Left lung (tissue), 10 donors: Measurements from ENCODE around the gene RTBDN. TPM values are rescaled to one million over a fixed set of nuclear protein-coding genes. Genes with fewer than 3 reads are reported as not detected.

Experiments used
- ATAC-seq: fragments of 200-7000 bp; cut with Tn5 transposase; one replicate; pipeline ENCODE4 v1.9.1; 2020; ENCODE audit warnings: moderate library complexity
- DNase-seq, 4 donors: peaks; one replicate each; pipeline ENCODE4 v3.0.0-alpha.2; 2013 to 2020
- H3K27ac ChIP-seq, 2 donors: fragments of 200-600 bp; sonication (generic) in 1 of 2; one replicate each; pipeline versions ENCODE4 v1.5.0 to v1.8.0; 2020 to 2021
- H3K27me3 ChIP-seq, 2 donors: fragments of 200-600 bp; sonication (generic) in 1 of 2; one replicate each; pipeline versions ENCODE4 v1.5.0 to v1.8.0; 2020 to 2021
- H3K36me3 ChIP-seq, 2 donors: fragments of 200-600 bp; sonication (generic) in 1 of 2; one replicate each; pipeline versions ENCODE4 v1.5.0 to v1.8.0; 2020 to 2021
- H3K4me1 ChIP-seq, 2 donors: fragments of 200-600 bp; one replicate each; pipeline ENCODE4 v1.8.0; 2021
- H3K4me3 ChIP-seq, 2 donors: fragments of 200-600 bp; sonication (generic) in 1 of 2; one replicate each; pipeline versions ENCODE4 v1.5.0 to v1.8.0; 2020 to 2021; ENCODE audit warnings: mild to moderate bottlenecking in 1 of 2
- H3K9me3 ChIP-seq, 2 donors: fragments of 200-600 bp; sonication (generic) in 1 of 2; one replicate each; pipeline versions ENCODE4 v1.5.0 to v1.8.0; 2020 to 2021
- CTCF ChIP-seq, 2 donors: fragments of 200-600 bp; sonication (generic) in 1 of 2; IDR thresholded peaks; one replicate each; pipeline versions ENCODE4 v1.5.0 to v1.8.0; 2021; ENCODE audit warnings: antibody characterized with exemption in 2 of 2
- intact Hi-C, 2 donors: fragments of 100-400 bp; cut with DNase I; formaldehyde crosslinking; loops; one replicate each; pipeline versions ENCODE4 v1.11.2 to v1.14.2; 2022
- polyA plus RNA-seq, 6 donors: library from polyadenylated mRNA; unstranded; fragments of 120-200 nt; gene quantifications; one replicate each; pipeline ENCODE4 v1.2.1, GENCODE V29; 2013; ENCODE audit not compliant: insufficient read length in 6 of 6
- total RNA-seq, 2 donors: library from RNA; stranded (reverse); fragmentation: NEBNext Ultra II Directional; extraction: Animal tissue kit (Norgen Biotek cat#: 25700); gene quantifications; one replicate each; pipeline ENCODE4 v1.2.1, GENCODE V29; 2021
- donor health status: DM: no; HTN: yes; CAD: no.
- donor health status: DM: no; HTN: no; CAD: no.

Gene RTBDN
- total and polyA plus RNA-seq, 8 donors: 0.17 to 0.21 (median 0.20) TPM; not detected in 5

GRCh38 chr19:12787458-12787857 is 46.9 kb downstream of the RTBDN start:
- intact Hi-C loops: no loop called here
- no peaks in the 10 kb centered on the region for H3K9me3 ChIP-seq
- H3K4me1 ChIP-seq: peaks cover 70 to 78% of the 10 kb centered on the region in 2 donors
- DNase-seq (no peak), ATAC-seq (no peak)
- peak overlapping the region; percentile 99 to 100 for H3K27ac ChIP-seq
- H3K36me3 ChIP-seq: peaks cover 0 to 2% of the 10 kb centered on the region in 2 donors
- TF ChIP-seq CTCF (IDR thresholded peaks at IDR 0.05): no peak
- no peaks in the 10 kb centered on the region for H3K27me3 ChIP-seq
- no peak overlapping the region for H3K4me3 ChIP-seq

GRCh38 chr19:12786952-12787351 is 47.4 kb downstream of the RTBDN start:
- no peak for DNase-seq
- no peaks in the 10 kb centered on the region for H3K9me3 ChIP-seq
- peaks cover 70 to 83% of the 10 kb centered on the region in 2 donors for H3K4me1 ChIP-seq
- intact Hi-C loops: no loop called here
- no peak for TF ChIP-seq CTCF (IDR thresholded peaks at IDR 0.05)
- H3K27me3 ChIP-seq: no peaks in the 10 kb centered on the region
- no peaks in the 10 kb centered on the region for H3K36me3 ChIP-seq
- no peak overlapping the region for H3K4me3 ChIP-seq
- H3K27ac ChIP-seq: peak overlapping the region; percentile 99 to 100
- no peak for ATAC-seq

- Histone ChIP-seq H3K4me1 (peaks cover 70 to 89% of the 10 kb centered on the region in 2 donors), H3K4me3 (peak overlapping the region in 1 of 2 donors; percentile 1), H3K27ac (peak overlapping the region; percentile 99 to 100), H3K36me3 (no peaks in the 10 kb centered on the region), H3K27me3 (no peaks in the 10 kb centered on the region), H3K9me3 (no peaks in the 10 kb centered on the region)
- ATAC-seq: peak; percentile 15
- intact Hi-C loops: no loop called here
- no peak for TF ChIP-seq CTCF (IDR thresholded peaks at IDR 0.05)
- DNase-seq: peak in 3 of 4 donors; percentile 75 to 94 (median 88)
These were observed 48.1 kb downstream of the RTBDN start for GRCh38 chr19:12786141-12786870.

GRCh38 chr19:12785431-12786031 is 48.8 kb downstream of the RTBDN start:
- peaks cover 64 to 92% of the 10 kb centered on the region in 2 donors for H3K4me1 ChIP-seq
- peak overlapping the region; percentile 99 to 100 for H3K27ac ChIP-seq
- no peaks in the 10 kb centered on the region for H3K36me3 ChIP-seq
- TF ChIP-seq CTCF (IDR thresholded peaks at IDR 0.05): no peak
- intact Hi-C loops: no loop called here
- H3K4me3 ChIP-seq: peak overlapping the region in 1 of 2 donors; percentile 1
- no peaks in the 10 kb centered on the region for H3K9me3 ChIP-seq
- ATAC-seq (no peak), DNase-seq (peak in 2 of 4 donors; percentile 19 to 74)
- H3K27me3 ChIP-seq: no peaks in the 10 kb centered on the region

- Histone ChIP-seq H3K9me3 (no peaks in the 10 kb centered on the region), H3K27ac (peak overlapping the region; percentile 99 to 100), H3K4me1 (peaks cover 61 to 92% of the 10 kb centered on the region in 2 donors), H3K27me3 (no peaks in the 10 kb centered on the region), H3K4me3 (peak overlapping the region in 1 of 2 donors; percentile 1), H3K36me3 (no peaks in the 10 kb centered on the region)
- TF ChIP-seq CTCF (IDR thresholded peaks at IDR 0.05): no peak
- peak in 1 of 4 donors; percentile 53 for DNase-seq
- intact Hi-C loops: no loop called here
- no peak for ATAC-seq
These were observed 49.4 kb downstream of the RTBDN start for GRCh38 chr19:12784871-12785430.
